Effector CD4-positive, alpha-beta T cell (primary cell): ENCODE results near the gene HNRNPC.

Experiments
- DNase-seq: peaks from one replicate; pipeline ENCODE4 v3.0.0-alpha.2; 2020

HNRNPC gene

DNA sequence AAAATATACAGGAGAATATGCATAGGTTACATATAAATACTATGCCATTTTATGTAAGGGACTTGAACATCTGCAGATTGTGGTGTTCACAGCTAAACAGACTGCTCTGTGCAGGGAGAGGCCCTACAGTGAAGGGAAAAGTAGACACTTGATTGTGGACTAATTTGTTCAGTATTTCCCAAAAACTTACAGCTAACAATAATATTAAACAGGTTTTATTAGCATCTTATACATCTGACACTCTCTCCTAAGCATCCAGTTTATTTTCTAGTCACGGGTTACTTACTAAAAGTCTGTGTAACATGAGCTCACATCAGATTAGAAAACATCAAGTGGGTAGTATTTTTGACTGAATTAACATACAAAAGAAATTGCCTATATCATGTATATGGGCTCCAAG is 60.1 kb downstream of the HNRNPC start:
- no peak for DNase-seq

DNA sequence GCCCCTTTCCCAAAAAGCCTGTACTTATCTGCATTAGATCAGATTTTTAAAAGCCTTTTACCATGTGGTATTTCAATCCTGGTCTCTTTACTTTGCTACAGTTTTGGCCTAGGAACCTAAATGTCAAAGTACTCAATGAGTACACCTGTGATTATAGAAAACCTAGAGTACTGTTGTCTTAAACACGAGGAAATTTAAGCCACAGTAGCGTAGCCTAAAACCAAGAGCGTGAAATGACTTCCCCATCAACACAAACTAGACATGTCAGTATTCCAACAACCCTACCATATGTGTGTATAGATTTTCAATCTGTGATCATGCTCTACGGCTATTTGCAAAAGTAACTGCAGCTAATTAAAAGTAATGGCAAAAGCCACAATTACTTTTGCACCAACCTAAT is 60.7 kb downstream of the HNRNPC start:
- no peak for DNase-seq

DNA sequence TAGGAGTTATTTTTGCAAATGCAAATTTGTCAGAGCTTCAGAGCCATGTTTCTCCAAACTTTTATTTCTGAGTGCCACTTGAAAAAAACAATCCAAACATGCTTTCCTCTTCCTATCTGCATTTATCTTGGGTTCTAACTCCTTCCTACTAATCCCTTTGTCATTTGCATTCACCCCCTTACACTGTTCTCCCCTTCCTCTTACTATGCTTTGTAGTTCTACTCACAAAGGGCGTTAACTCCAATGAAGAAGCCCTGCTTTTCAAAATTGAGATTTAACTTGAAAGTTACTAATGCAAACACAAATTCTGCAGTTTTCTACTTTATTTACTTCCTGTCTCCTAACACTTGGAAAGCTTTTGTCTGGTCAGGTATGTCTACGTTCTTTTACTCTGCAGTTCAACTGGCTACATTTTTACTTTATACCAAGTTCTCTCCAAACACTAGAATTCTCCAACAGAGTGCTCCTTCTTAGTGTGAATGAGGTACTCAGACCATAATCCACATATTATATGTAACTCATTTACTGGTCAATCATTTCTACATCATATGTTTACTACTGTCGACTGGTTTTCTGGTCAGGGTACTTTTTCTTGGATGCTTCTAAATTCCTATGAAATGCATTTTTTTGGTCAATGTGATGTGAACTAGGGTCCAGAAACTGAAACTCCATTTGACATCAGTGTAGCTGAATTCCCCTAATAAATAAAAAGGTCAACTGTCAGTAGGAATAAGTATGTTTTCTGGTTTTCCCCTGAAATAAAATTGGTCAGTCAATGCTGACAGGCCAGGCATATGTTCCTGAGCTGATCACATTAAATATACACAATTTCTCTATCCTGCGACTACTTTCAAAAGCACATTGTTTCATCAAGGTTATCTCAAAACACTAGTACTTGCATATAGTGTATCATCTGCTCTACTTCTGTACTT is 62.2 kb downstream of the HNRNPC start:
- no peak for DNase-seq

DNA sequence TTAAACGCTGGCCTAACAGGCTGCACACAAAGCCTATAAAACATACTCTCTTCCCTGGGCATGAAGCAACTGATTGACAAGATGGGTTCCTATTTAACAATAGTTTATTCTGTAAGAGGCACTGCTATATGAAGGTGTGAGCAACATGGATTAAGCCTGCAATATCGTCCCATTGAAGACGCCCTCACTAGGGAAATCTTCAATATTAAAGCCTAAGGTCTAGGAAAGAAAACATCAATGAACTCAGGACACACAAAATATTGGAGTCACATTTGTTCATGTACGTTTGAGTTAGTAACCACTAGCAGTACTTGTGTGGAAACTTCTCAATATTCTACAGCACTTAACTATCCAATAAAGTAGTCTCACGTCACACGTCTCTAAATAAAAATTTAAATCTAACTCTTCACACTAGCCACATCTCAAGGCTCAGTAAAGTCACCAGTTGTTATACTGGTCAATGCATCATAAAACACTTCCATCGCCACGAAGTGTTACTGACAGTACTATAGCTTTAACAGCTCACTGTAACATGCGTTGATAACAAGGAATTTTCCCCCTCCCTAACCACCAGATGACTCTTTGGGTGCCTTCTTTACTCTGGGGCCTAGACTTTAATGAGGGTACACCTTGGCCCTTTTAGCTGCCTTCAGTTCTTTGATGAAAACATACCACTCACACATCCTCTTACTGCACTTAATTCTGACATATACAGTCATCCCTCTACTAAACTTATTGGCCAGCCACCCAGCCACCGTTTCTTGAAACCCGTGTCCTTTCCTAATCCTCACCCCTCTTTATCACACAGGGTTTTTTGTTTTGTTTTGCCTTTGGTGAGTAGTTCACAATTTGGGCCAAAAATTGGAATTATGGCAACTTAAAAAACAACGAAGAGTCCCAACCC is 63.3 kb downstream of the HNRNPC start:
- no peak for DNase-seq

DNA sequence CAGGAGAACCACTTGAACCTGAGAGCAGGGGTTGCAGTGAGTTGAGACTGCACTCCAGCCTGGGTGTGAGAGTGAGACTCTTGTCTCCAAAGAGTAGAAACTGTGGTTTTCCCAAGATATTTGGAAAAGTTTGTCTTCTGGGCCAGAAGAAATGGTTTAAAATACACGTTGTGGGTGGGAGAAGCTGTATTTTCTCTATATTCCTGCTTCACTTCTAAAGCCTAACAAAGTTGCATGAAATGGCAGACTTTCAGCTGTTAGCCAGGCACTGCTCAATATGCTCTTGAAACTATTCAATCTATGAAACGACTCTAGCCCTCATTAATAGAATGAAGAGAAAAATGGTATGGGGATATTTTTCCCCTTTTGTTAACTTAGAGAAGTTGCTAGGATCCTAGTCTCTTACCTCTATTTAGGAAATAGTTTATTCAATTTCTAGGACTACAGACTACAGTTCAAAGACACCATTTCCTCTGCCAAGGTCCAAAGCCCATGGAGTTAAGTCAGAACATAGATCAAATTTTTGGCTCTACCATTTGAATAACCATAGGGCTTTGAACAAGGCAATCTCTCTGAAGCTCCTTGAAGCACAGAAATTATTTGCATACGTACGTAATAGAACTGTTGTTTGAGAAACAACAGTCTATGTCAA is 64.1 kb downstream of the HNRNPC start:
- DNase-seq: no peak

DNA sequence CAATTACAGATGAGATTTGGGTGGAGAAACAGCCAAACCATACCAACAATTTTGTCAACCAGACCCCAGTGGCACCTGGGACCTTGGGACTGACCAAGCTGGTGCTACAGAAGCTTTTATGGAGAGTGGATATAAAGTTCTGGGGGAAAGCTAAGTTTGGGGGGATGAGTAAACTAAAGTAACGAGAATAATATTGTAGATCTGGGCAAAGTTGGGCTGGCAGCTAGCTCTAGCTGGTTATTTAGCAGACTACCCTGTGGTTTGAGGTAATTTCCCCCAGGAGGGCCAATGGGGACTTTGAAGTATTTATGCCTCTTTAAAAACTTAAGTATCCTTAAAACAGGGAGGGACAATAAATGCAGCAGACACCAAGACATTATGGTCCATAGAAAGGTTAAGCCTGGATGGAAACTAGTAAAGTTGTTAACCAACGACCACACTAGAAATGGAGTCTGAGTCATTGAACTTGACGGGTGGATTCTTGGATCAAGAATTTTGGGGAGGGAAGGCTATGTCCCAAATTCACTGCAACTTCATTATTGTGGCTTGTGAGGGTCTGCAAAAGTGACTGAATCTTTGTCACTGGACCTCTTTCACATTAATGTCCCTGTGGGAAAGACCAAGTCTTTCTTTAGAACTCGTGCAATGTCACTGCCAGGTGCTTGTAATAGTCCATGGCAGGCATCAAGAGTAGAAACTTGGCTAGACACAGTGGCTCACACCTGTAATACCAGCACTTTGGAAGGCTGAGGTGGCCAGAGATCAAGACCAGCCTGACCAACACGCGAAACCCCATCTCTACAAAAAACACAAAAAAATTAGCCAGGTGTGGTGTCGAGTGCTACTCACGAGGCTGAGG is 64.8 kb downstream of the HNRNPC start:
- DNase-seq: no peak

DNA sequence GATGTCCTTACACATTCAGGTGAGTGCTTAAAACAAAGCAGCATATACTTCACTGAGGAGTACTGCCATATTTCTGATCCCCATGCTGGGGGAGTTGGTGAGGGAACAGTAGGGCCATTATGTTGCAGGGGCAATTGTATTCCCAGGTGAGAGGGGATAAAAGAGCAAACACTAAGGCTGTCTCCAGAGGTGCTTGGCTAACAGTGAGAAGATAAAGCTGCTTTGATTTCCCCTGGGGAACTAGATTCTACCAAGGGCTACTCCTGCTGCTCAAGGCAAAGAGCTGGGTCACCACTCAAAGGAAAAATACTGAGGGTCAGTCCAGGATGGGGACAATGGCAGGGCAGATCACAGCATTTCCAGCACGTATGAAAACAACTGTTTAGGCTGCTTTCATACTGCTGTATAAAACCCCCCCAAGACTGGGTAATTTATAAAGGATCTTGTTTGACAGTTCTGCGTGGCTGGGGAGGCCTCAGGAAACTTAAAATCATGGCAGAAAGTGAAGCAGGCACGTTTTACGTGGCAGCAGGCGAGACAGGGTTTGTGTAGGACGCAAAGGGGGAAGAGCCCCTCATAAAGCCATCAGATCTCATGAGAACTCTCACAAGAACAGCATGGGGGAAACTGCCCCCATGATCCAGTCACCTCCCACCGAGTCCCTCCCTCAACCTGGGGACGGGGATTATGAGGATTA is 65.6 kb downstream of the HNRNPC start:
- DNase-seq: no peak

DNA sequence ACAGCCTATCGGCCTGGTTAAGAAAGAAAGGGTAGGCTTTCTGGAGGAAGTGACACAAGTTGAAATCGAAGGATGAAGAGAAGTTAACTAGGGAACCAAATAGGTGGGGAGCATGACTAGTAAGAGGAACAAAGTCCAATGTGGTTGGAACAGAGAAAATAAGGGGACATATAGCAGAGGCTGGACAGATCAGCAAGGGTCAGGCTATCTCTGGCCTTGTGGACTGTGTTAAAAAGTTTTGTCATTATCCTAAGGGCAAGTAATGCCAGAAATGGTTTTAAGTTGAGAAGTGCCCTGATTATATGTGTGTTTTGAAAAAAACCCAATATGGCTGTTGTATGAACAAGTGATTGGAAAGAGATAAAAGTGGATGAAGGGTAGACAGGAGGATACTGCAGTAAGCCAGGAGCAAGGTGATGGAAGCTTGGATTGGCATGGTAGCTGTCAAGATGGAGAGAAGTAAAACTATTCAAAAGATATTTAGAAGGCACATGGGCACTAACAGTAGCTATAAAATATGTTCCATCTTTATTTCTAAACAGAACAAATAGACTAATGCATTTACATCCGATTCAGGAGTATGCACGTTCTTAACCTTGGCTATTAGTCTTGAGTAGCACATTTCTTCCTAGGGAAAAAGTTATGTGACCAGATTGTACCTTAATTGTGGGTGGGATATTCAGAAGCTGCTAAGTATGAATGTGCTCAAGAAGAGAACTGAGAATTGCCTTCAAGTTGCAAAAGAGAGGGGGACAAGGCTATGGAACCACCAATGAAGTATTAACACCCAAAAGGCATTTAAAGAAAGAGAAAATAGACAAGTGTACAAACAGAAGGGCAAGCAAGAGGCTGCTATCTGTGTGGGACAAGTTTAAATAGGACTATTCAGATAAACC is 66.5 kb downstream of the HNRNPC start:
- DNase-seq: no peak

DNA sequence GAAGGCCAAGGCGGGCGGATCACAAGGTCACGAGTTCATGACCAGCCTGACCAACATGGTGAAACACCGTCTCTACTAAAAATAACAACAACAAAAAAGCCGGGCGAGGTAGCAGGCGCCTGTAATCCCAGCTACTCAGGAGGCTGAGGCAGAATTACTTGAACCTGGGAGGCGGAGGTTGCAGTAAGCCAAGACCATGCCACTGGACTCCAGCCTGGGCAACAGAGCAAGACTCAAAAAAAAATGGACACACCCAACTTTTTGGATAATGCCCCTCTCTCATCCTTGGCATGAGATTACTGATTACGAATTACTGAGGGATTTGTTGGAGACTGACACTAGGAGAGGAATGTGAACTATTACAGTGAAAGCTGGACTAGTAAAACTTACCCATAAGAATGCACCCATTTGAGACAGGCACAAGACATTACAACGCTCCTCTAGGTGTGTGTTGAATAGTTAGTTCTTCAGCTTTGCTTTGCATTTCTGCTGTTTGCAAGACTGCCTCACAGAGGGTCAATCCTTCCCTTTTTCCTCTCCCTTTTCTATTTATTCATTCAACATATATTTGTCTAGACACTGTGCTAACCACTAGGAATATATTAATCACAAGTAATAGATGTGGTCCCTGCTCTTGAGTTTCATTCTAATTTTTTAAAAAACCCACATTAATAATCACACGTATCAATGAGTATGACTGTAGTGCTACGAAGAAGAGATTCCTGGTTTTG is 67.3 kb downstream of the HNRNPC start:
- DNase-seq: no peak

DNA sequence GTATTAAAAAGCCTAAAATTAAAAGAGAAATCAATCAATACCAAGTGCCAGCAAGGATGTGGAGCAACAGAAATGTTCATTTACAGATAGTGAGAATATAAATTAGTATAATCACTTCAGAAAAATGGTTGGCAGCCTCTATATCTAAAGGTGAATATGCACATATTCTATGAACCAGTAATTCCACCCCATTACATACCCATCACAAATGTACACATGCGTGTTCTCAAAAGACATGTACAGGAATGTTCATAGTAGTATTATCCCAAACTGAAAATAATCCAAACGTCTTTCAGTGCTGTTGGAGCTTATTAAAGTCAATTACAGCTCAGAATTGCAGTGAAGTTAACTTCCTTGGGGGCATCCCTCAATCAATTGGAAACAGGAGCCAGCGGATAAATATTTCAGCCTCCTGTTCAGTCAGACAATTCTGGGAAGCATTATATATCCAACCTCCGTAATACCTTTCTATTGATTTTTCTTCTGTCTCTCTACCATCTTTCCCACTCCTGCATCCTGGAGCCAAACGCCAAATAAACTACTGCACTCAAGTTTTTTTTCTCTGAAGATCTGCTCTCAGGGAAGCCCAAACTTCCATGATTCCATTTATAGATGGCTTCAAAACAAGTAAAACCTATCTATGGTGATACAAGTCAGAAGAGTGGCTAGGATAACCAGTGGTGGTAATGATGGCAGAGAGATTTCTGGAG is 68.3 kb downstream of the HNRNPC start:
- DNase-seq: no peak

DNA sequence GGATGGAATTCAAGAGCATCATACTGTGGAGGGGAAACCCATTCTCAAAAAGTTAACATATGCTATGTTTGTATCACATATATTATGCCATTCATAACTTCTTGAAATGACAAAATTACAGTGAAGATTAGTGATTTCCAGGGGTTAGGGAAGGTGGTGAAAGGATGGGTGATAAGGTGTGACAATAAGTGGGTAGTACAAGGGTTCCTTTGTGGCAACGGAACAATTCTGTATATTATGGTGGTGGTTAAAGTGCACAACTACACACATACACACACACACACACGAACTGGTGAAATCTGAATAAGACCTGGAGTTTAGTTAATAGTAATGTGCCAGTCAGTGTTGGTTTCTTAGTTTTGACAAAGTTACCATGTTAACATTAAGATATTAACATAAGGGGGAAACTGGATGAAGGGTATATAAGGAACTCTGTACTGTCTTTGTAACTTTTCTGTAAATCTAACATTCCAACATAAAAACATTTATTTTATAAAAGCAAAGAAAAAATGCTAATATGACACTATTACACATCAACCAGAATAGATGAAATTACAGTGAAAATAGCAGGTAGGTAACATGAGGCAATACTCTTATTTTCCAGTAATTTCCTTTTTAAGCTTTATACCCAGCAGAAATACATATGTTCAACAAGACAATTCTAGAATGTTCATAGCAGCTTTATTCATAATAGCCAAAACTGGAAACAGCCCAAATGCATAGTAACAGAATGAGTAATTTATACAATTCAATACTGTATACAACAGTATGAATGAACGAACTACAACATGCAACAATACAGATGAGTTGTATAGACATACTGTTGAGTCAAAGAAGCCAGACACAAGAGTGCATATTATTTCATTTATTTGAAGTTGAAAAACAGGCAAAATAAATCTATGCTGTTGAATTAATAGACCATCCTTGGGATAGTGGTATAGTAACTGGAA is 69.4 kb downstream of the HNRNPC start:
- DNase-seq: no peak

DNA sequence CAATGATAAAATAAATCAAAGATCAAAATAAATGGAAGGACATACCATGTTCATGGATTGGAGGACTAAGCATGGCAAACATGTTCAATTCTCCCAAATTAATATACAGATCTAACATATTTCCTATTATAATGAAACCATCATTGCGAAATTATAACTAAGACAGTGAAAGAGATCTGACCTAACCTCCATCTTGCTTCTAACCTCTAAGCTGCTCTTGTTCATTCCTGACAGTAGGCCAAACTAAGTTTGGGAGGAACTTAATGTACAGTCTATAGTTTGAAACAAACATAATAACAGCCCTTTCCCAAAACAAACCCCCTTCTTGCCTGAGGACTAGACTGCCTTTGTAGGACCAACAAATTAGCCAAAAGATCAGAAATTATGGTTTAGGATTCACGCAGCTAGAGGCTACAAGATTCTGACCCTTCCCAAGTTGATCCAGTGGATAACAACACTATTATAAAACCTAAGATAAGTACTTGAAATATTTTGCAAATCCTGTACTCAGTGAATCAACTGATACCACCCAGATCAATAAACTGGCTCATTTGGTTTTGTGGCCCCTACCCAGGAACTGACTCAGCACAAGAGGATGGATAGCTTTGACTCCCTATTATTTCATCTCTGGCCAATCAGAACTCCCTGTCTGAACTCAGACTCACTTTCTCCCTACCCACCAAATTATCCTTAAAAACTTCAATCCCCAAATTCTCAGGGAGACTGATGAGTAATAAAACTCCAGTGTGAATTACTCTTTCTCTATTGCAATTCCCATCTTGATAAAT is 71.6 kb downstream of the HNRNPC start:
- DNase-seq: no peak

DNA sequence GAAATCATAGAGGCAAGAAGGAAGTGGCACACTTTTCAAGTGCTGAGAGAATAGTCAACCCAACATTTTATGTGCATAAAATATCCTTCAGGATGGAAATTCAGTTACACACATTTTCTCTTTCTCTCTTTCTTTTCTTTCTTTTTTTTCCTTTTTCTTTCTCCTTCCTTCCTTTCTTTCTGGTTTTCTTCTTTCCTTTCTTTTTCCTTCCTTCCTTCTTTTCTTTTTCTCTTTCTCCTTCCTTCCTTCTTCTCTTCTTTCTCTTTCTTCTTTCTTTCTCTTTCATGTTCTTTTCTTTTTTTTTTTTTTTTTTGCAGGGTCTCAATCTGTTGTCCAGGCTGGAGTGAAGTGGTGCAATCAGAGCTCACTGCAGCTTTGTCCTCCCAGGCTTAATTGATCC is 74.6 kb downstream of the HNRNPC start:
- no peak for DNase-seq

DNA sequence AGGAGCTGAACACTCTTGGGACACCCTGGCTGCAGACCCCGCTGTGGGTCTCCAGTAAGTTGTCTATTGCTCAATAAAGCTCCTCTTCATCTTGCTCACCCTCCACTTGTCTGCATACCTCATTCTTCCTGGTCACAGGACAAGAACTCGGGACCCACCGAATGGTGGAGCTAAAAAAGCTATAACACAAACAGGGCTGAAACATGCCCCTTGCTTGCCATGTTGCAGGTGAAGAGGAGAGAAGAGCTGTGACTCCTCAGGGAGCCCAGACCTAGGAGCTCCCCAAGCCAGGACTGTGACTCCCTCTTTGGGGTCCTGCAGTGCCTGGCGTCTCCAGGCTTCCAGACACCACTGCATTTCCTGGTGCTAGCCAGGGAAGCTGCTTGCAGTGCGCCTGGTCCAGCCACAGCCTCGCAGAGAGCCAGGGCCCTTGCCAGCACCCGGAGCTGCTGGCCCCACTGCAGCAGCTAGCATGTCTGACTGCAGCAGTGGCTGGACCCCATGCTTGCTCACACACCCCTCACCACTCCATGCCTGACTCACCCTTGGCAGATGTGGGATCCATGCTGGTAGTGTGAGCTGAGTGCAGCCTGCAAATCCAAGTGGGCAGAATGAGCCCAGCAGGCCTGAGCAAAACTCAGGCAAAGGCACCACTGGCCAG is 76.2 kb downstream of the HNRNPC start:
- no peak for DNase-seq

DNA sequence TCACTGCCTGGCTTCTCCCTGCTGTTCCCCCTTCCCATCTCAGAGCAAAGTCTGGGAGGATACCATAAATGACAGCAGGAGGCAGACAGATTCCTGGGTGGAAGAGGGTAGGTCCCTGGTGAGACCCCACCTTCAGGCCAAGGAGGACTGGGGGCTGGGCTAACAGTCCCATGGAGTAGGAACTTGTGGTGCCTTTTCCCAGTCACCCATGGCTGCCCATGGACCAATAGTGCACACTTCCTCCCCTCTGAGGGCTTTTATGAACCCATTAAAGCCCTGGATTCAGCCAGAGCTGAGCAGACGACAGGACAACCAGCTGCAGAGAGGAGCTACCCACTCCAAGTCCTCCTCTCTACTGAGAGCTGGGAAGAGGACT is 76.8 kb downstream of the HNRNPC start:
- DNase-seq: no peak

DNA sequence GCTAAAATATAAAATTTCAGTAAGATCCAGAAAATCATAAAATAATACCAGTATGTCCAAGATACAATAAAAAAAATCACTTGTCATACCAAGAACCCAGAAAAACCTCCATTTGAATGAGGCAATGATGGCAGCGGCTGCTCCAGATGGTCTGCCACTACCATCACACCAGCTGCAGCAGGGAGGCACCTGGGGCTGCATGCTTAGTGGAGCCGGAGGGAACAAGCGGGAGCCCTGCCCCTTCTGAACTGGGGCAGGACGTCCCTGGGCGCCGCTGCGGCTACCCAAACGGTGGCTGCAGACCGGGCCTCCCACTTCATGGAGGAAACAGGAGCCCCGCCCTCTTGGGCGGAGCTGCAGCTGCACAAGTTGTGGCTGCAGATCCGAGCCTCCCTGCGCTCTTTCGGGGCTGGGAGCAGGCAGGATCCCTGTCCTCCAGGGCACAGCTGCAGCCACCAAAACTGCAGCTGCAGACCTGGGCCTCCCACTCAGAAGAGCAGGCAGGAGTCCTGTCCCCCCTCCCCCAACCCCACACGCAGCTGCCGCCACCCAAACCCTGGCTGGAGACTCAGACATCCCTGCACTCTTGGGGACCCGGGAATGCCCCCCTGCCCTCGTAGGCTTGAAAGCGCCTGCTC is 77.3 kb downstream of the HNRNPC start:
- peak; percentile 51 for DNase-seq
